ENCODE measurements around the gene RXYLT1.
"Not testable (repeated sequence)": the region's sequence is repeated elsewhere in the genome, so short reads cannot be mapped to it uniquely, and the experiment has no call there.

Gene RXYLT1

GRCh38 chr12:63802012-63802608 is 22.4 kb downstream of the RXYLT1 start:
- peak; percentile 21 for DNase-seq (ENCODE audit: low spot score)

GRCh38 chr12:63804746-63805145 is 25.0 kb downstream of the RXYLT1 start:
- no peak for DNase-seq (ENCODE audit: low spot score)

GRCh38 chr12:63805704-63806672 is 26.3 kb downstream of the RXYLT1 start:
- DNase-seq (ENCODE audit: low spot score) = no peak

GRCh38 chr12:63808631-63809030 is 28.9 kb downstream of the RXYLT1 start:
- no peak for DNase-seq (ENCODE audit: low spot score)

GRCh38 chr12:63809566-63809965 is 29.9 kb downstream of the RXYLT1 start:
- no peak for DNase-seq (ENCODE audit: low spot score)

- DNase-seq (ENCODE audit: low spot score) = no peak
Measured at GRCh38 chr12:63811334-63811733, 31.6 kb downstream of the RXYLT1 start.

GRCh38 chr12:63811755-63812154 is 32.0 kb downstream of the RXYLT1 start:
- DNase-seq (ENCODE audit: low spot score) = no peak

- DNase-seq (ENCODE audit: low spot score) = no peak
Measured at GRCh38 chr12:63814146-63814772, 34.5 kb downstream of the RXYLT1 start.

GRCh38 chr12:63815482-63815852 is 35.8 kb downstream of the RXYLT1 start:
- no peak for DNase-seq (ENCODE audit: low spot score)

- DNase-seq (ENCODE audit: low spot score) = no peak
Measured at GRCh38 chr12:63816031-63816430, 36.3 kb downstream of the RXYLT1 start.

- no peak for DNase-seq (ENCODE audit: low spot score)
Measured at GRCh38 chr12:63820427-63820826, 40.7 kb downstream of the RXYLT1 start.

- no peak for DNase-seq (ENCODE audit: low spot score)
Measured at GRCh38 chr12:63821781-63822251, 42.1 kb downstream of the RXYLT1 start.

GRCh38 chr12:63822352-63822751 is 42.6 kb downstream of the RXYLT1 start:
- DNase-seq (ENCODE audit: low spot score) = no peak

GRCh38 chr12:63823040-63823439 is 43.3 kb downstream of the RXYLT1 start:
- no peak for DNase-seq (ENCODE audit: low spot score)

GRCh38 chr12:63826006-63826585 is 46.4 kb downstream of the RXYLT1 start:
- DNase-seq (ENCODE audit: low spot score) = peak; percentile 81

GRCh38 chr12:63828867-63829266 is 49.2 kb downstream of the RXYLT1 start:
- no peak for DNase-seq (ENCODE audit: low spot score)

- no peak for DNase-seq (ENCODE audit: low spot score)
Measured at GRCh38 chr12:63836046-63836445, 56.3 kb downstream of the RXYLT1 start.

- DNase-seq (ENCODE audit: low spot score) = no peak
Measured at GRCh38 chr12:63836936-63837335, 57.2 kb downstream of the RXYLT1 start.

GRCh38 chr12:63838411-63838810 is 58.7 kb downstream of the RXYLT1 start:
- DNase-seq (ENCODE audit: low spot score) = no peak

GRCh38 chr12:63841011-63841410 is 61.3 kb downstream of the RXYLT1 start:
- no peak for DNase-seq (ENCODE audit: low spot score)

- DNase-seq (ENCODE audit: low spot score) = no peak
Measured at GRCh38 chr12:63841571-63841970, 61.9 kb downstream of the RXYLT1 start.

- DNase-seq (ENCODE audit: low spot score) = not testable (repeated sequence)
Measured at GRCh38 chr12:63842750-63843149, 63.0 kb downstream of the RXYLT1 start.

Measured in COLO829 (cell line).